NCI-H146 treated with DMSO at 0.1 percent for 48 hours (cell line): ENCODE results near the gene ABHD8.

ENCODE experiments used
- DNase-seq: peaks from one replicate; lab custom pipeline; 2025; ENCODE audit not compliant: unreplicated experiment; lab: John Stamatoyannopoulos, UW

Gene ABHD8

DNA sequence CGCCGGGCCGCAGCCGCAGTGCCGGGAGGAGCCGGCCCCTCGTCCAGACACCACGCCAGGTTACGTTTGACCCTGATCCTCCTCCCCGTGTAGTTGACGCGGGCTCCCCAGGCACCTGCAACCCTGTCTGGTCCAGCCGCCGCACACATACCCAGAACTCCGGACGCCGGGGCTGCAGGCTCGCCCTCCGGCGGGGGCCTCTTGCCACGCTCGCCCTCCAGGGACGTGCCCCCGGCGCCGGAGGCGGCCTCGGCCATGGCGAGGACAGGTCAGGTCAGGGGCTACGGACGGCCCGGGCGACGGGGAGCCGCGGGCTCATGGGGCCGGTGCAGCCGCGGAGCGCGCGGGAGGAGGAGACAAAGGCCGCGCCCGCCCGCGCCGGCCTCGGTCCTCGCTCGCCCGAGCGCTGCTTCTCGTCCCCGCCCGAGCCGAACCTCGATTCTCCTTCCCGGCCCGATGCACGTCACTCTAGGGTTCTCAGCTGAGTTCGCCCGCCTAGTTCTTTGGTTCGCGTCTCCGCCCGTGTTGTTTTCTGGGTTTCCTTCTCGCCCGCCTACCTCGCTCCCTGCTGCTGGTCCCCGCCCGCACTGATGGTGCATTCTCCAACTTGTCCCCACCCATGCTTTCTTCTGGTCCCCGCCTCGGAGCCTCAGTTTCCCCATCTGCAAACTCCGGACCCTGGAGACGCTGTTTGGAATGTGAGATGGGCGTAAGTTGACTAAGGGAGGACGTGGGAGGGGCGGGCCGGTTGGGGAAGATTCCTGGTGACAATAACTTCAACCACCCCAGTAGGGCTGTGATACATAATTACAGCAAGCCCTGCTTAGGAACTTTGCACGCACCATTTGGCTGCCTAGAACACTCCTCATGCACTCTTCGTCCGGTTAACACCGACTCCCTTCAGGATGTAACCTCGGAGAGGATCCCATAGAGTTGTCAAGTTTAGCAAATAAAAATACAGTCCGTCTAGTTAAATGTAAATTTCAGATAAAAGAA lies 31.5 kb upstream of the ABHD8 start, which contains the start of gene ANO8:
Gene ANO8 (minus strand): TSS at position 442 of the 996 bp plus-strand sequence. CDS start 185 bp downstream, at position 257.
- DNase-seq: peak; percentile 91

DNA sequence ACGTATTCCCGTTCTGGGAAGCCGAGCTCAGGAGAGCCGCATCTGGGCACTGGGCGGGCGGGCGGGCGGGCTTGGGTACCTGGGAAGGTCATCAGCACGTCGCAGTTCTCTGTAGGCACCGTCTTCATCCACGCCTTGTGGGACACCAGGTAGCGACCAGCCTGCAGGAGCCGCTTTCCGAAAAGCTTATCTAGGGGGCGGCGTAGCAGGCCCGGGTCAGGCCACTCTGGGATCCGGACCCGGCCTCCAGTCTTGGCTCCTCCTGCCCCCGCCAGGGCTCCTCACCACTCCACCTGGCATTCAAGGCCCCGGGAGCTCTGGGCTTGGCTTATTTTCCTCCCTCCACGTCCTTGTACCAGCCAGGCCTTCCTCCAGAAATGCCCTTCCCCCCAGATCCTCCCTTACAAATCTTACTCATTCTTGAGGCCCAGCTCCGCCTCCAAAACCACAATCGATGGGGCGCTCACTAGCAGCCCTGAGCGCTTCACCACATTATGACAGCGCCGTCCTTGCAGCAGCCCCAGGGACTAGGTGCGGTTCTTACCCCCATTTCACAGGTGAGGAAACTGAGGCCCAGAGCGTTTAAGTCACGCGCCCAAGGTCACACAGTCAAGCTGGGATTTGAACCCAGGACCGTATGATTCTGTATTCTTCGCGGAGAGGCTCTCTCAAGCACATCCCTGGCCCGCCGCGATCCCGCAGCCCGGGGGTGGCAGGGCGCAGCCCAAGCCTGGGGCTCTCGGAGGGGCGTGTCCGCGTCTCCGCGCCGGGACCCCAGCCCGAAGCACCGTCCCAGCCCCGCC lies 30.6 kb upstream of the ABHD8 start:
- DNase-seq: no peak

DNA sequence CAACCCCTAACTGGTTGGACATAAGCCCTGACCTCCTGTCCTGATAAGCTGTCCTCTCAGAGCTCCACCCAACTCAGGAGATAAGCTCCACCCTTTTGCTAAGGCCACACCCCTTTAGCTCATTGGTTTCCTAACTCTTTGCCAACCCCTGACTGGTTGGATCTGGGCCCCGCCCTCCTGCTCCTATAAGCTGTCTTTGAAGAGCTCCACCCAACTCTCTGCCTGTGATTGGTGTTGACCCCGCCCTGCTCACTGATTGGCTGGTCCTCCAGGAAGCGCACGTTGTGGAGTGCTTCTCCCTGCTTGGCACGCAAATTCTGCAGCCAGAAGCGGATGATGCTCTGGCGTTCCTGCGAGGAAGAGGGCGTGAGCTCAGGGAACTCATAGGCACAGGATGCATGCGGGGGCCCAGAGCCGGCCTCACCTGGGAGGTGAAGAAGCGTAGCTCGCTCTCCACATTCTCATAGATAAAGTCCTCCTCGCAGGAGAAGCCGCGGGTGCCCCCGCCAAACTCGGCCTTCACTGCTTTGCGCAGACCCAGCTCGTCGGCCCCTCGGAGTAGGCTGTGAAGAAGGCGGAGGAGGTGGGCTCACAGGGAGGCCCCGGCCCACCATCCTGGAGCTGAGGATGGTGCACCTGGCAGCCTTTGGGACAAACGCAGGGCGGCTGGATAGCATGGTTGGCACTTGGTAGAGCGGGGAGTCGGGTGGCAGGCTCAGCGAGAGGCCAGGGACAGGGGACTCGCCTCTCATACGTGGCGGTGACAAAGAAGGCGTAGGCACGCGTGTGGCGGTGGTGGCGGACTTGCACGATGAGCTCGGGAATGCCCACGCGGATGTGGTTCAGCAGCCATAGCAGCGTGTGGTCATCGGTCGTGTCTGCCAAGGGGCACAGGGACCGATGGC lies 29.7 kb upstream of the ABHD8 start:
- peak; percentile 41 for DNase-seq

DNA sequence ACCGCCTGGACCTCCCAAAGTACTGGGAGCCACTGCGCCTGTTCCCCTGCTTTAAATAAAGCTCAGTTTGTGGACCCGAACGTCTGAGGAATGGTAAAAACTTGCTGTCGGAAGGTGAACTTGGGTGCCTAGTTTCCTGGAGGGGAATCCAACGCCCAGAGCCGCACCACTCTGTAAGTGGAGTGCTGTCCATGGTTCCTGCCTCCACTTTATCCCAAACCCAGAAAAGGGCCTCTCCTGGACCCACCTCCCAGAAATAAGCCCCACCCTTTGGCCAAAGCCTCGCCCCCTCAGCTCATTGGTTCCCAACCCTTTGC lies 29.1 kb upstream of the ABHD8 start:
- DNase-seq: no peak

DNA sequence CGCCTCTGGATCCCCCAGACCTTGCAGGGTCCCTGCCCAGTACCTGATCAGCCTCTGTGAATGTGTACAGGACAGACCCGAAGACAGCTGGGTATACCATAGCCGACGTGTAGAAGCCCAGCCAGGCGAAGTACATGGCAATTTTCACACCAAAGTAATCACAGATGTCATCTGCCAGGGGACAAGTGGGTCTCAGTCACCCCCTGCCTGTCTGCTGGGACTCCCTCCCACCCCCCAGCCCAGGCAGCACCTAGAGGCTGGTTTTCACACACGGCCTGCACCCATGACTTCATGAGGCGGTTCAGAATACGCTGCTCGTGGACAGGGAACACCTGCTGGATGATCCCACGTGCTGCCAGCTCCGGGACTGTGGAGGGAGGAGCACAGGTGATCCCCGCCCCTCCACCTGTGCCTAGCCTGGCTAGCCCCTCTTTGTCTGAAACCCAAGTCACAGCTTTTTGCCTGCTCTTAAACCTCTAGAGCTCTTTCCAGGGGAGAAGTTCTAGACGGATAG lies 27.9 kb upstream of the ABHD8 start:
- peak; percentile 10 for DNase-seq

DNA sequence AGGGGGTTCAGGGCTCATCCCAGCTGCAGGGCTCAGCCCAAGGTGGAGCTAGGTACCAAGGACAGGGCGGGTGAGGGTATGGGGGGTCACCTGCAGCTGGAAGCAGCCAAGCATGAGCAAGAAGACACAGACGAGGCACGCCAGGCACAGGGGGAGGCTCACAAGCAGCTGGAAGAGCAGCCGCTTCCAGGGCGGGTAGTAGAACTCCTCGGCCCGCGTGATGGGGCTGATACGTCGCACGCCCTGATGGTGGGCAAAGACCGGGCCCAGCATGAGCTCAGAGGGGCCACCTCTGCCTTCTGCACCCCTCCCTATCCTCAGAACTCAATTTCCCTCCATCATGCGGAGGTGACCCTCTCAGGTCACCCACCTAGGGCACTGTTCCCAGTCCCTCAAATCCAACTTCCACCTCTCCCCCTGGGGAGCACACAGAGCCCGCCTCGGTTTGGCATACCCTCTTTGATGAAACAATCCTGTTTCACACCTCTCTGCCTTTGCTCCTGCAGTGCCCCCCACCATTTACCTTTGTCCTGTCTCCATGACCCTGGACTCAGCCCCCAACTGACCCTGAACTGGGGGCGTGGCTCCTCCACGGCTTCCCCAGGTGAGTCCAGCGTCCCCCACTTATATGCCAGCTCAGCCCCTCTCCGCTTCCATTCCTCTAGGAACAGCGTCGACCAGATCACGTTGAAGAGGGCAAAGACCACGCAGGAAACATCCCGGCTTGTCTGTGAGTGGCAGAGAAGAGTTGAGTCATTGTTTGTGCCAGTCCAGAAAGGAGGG lies 27.2 kb upstream of the ABHD8 start:
- DNase-seq: no peak

DNA sequence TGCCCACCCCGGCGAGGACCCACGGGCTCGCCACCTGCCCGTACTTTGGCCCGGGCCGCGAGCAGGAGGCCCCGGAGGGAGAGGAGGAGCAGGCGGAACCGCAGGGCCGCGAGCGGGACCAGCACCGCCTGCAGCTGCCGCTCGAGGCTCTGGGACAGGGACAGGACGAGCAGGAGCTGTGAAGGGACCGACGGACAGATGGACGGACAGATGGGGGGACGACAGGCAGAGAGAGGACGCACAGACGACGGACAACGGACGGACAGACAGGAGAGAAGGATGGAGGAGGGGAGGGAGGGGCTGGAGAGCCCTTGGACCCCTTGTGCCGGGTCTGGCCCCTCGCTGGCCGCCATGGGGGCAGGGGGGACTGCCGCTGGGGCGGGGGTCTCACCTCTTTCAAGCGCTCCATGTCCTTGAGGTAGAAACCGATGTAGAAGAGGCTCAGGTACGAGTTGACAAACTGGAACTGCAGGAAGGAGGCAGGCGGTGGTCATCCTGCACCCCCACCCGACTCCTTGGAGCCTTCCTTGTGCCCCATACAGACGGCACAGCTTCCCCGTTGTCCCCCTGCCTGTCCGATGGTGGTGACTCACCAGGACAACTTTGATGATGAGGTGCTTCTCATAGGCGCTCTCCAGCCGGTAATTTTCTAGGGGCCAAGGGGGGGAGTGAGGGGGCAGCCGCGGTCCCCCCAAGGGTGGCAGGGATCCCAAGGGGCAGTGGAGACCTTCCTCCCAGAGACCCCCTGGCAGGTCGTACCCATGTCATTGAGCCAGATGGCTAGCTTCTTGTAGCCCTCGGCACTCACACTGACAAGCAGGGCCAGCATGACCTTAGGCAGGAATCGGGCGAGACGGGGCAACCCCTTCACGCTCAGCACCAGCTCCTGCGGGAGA lies 26.4 kb upstream of the ABHD8 start:
- DNase-seq: no peak

DNA sequence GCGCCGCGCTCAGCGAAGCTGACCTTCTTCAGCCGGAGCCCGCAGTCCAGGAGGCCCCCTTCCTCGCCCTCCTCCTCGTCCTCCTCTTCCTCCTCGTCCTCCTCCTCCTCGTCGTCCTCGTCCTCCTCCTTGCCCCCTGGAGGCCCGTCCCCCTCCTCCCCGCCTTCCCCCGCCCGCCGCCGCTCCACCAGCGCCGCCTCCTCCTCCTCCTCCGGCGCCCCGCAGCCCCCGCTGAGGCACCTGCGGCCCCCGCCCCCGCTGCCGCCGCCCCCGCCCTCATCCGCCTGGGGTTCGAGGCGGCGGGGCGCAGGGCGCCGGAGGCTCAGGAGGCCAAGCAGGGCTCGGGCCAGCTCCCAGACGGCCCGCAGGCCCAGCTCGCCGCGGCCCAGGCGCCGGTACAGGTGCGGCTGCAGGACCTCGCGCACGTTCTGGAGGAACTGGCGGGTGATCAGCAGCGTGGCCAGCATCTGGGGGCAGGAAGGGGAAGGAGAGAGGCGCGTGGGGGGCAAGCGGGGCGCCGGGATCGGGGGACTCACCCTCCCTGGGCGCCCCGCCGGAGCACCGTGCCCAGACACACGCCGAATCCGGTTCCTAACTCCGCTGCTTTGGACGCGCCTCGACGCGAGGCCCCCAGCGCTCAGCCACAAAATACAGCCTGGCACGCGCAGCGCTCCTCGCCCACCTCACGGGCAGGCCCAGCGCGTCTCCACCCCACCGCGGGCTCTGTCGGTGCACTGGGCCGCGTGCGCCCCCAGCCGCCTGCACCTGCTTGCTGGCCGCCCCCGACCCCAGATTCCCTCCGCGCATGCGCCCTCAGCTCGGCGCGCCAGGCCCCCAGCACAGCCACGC lies 25.5 kb upstream of the ABHD8 start:
- DNase-seq: no peak

DNA sequence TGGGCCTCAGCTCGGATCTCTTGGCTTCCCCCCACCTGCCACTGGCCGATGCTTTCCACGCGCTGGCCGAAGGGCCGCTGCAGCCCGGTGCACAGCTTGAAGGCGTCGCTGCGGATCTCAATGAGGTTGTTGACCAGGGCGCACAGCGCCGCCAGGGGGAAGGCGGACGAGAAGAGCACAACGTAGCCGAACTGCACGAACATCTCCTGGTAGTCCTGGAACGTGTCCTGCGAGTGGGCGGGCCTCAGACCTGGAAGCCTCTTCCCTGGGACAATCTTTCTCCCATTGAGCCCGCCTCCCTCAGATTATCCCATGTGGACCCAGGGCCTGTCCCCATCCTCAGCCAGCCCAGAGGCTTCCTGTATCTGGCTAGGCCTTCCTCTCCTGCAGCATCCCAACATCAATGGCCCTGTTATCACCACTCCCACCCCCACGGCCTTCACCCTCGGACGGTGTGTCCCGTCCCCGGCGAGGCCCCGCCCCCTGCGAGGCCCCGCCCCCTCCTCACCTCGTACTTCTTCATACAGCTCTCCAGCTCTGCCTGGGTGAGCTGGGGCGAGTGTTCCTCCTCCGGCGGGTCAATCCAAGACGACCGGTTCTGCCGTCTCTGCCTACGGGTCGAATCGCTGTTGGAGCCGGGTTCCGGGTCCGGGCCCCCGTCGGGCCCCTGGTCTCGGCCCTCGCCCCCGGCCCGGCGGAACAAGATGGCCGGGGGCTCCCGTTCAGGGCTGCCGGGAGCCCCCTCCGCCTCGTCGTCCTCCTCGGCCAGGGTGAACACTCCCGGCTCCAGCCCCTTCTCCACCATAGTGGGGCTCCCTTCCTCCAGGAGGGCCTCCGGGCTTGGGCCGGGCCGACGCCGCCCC lies 24.7 kb upstream of the ABHD8 start:
- peak; percentile 82 for DNase-seq

DNA sequence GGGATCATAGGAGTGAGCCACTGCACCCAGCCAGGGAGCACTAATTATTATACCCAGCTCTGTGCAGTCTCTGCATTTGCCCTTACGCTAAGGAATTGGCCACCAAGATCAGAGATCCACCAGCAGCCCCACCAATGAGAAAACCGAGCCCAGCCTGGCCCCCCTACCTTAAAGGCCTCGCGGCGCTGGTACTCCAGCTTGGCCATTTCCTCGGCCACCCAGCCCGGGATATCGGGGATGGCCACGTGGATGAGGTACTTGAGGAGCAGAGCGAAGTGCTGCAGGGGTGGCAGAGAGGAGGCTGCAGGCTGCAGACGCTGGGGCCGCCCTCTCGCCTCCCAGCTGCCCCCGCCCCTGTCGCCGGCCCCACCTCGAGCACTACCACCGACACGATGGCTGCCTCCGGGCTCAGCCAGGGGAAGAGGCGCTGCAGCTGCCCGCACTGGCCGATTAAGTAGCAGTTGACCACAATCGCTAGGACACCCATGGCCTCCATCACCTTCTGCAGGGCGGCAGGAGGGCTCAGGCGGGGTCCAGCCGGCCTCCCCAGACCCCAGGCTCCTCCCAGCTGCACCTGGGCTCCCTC lies 23.9 kb upstream of the ABHD8 start:
- DNase-seq: peak; percentile 67

DNA sequence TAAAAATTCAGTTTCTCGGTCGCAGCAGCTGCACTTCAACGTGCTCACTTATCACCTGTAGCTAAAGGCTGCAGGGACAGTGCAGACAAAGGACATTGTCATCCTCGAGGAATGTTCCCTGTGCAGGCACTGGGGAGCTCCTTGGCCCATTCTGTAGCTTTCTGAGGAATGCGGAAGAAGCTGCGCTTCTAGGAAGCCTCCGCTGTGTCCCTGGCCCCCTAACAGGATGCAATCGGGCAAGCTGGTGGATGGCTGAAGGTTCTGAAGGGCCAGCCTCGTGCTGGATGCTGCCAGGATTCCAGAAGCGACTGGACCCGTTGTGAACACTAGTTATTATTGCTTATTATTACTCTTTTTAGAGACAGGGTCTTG lies 23.4 kb upstream of the ABHD8 start:
- DNase-seq: no peak

DNA sequence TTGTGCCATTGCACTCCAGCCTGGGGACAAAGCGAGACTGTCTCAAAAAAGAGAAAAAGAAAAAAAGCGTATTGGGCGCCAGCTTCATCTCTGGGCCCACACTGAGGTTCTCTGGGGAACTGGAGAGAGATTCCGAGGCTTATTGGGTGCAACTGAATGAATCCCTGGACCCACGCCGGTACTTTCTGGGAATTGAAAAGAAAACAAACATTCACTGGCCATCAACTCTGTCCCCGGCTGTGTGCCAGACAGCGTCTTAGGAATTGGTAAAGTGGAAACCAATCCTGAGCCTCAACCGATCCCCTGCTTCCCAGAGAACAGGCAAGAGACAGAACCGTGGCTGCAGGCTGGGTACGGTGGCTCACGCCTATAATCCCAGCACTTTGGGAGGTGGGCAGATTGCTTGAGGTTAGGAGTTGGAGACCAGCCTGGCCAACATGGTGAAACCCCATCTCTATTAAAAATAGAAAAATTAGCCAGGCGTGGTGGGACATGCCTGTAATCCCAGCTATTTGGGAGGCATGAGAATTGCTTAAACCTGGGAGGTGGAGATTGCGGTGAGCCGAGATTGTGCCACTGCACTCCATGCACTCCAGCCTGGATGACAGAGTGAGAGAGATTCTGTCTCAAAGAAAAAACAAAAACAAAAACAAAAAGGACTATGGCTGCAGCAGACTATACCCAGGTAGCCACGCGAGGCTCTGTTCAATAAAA lies 22.8 kb upstream of the ABHD8 start:
- DNase-seq: no peak

DNA sequence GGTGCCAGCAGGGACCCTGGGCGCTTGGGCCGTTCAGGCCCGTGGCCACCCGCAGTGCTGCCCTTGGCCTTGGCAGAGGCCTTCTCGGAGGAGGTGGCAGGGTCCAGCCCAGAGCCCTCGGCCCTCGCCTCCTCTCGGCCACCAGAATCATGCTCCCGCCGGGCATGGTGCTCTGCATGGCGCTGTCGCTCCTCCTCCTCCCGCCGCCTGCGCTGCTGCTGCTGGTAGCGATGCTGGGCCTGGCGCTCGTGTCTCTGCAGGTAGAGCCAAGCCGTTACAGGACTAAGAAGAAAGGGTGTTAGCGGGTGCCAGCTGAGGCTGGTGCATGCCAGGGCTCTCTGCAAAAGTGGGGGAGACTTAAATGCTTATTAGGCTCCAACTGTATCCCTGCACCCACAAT lies 21.9 kb upstream of the ABHD8 start:
- DNase-seq: no peak

DNA sequence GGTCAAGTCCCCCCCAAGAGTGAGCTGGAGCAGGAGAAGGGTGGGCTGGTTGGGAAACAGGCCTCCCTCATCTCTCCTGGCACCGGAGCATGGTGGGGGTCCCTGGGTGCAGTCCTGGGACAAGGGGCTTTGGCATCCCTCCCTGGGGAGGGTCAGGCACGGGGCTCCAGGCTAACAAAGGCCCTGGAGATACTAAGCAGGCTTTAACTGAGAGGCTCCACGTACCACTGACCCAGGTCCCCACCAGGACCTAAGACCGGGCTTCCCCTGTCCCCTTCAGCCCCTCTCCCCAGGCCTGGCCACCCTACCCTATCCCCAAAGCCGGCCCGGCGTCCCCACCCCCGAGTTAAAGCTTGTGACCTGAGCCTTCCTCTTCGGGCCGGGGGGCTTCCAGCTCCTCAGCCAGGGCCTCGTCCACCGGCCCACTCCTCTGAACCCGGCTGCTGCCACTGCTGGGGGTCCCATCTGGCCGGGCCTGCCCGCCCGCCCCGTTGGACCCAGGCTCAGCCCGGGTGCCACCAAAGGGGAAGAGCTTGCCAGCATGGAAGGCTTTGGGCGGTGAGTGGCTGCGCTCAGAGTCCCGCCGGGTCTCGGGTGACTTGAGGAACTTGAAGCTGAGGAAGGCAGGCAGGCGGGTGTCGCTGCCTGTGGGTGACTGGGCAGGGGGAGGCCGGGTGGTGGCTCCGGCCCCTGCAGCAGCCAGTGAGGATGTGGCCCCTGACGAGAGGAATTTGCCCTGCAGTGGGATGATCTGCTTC lies 21.3 kb upstream of the ABHD8 start:
- no peak for DNase-seq

DNA sequence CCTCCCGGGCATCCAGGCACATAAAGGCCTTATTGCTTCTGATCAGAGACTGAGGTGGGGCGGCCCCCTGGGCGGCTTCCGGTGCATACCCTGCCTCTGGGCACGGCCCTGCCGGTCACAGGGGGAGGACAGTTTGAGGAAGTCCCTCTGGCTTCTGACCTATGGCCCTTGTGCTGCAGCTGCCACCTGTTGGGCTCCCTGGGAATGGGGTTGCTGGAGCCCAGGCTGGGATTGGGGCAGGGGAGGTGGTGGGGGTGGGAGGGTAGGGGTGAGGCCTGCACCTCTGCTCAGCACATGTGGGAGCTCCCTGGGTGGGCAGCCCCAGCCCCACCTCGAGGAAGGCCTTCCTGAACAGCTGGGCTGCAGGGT lies 20.7 kb upstream of the ABHD8 start:
- no peak for DNase-seq
